ENCODE data around the gene AVL9. TPM values are rescaled to one million over a fixed set of nuclear protein-coding genes. Genes with fewer than 3 reads are reported as not detected.

AVL9 gene
- total and polyA plus RNA-seq, 2 of the 4 experiments (the other 2 are of a cell fraction), result 13.1 to 21.7 TPM

DNA sequence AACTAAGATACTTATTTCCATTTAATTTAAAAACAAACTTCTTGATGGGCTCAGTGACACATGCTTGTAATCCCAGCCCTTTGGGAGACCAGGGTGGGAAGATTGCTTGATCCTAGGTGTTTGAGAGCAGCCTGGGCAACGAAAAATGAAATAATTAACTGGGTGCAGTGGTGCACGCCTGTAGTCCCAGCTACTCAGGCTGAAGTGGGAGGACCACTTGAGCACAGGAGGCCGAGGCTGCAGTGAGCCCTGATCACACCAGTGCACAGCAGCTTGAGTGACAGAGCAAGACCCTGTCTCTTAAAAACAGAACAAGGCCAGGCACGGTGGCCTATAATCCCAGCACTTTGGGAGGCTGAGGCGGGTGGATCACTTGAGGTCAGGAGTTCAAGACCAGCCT, 37.4 kb downstream of the AVL9 start:
- H3K27me3 ChIP-seq (ENCODE audit: control insufficient read depth, insufficient read depth, low read length), result no peaks in the 10 kb centered on the region
- POLR2A ChIA-PET (ENCODE audit: unreplicated experiment), result no interaction called here
- H4K8ac ChIP-seq (ENCODE audit: low read depth in 2 of 2, low read length in 2 of 2), result no peak overlapping the region
- TF ChIP-seq CEBPB (IDR thresholded peaks at IDR 0.05; ENCODE audit: low read depth, low read length) (no peak), MAFK (IDR thresholded peaks at IDR 0.05; ENCODE audit: low read depth, low read length) (no peak), RFX5 (IDR thresholded peaks at IDR 0.05; ENCODE audit: low read depth, low read length) (no peak), MXI1 (IDR thresholded peaks at IDR 0.05; ENCODE audit: borderline replicate concordance, low read depth, low read length) (no peak), MAZ (IDR thresholded peaks at IDR 0.05; ENCODE audit: borderline replicate concordance, low read depth, low read length) (no peak), NFE2L2 (IDR thresholded peaks at IDR 0.05; ENCODE audit: low read depth, low read length) (no peak), FOS (IDR thresholded peaks at IDR 0.05; ENCODE audit: low read depth, low read length) (no peak), SMC3 (IDR thresholded peaks at IDR 0.05; ENCODE audit: low read depth, low read length) (no peak), BHLHE40 (IDR thresholded peaks at IDR 0.05; ENCODE audit: low read depth, low read length) (no peak), CHD1 (IDR thresholded peaks at IDR 0.05; ENCODE audit: low read depth, low read length) (no peak), RCOR1 (IDR thresholded peaks at IDR 0.05; ENCODE audit: insufficient replicate concordance, low read length) (no peak), POLR2A (IDR thresholded peaks at IDR 0.05; ENCODE audit: low read depth, low read length) (no peak)
- TF ChIP-seq, protein P1, sequence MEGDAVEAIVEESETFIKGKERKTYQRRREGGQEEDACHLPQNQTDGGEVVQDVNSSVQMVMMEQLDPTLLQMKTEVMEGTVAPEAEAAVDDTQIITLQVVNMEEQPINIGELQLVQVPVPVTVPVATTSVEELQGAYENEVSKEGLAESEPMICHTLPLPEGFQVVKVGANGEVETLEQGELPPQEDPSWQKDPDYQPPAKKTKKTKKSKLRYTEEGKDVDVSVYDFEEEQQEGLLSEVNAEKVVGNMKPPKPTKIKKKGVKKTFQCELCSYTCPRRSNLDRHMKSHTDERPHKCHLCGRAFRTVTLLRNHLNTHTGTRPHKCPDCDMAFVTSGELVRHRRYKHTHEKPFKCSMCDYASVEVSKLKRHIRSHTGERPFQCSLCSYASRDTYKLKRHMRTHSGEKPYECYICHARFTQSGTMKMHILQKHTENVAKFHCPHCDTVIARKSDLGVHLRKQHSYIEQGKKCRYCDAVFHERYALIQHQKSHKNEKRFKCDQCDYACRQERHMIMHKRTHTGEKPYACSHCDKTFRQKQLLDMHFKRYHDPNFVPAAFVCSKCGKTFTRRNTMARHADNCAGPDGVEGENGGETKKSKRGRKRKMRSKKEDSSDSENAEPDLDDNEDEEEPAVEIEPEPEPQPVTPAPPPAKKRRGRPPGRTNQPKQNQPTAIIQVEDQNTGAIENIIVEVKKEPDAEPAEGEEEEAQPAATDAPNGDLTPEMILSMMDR (conservative IDR thresholded peaks at IDR 0.05; ENCODE audit: low read depth, low read length), result no peak
- TF ChIP-seq, protein P2, sequence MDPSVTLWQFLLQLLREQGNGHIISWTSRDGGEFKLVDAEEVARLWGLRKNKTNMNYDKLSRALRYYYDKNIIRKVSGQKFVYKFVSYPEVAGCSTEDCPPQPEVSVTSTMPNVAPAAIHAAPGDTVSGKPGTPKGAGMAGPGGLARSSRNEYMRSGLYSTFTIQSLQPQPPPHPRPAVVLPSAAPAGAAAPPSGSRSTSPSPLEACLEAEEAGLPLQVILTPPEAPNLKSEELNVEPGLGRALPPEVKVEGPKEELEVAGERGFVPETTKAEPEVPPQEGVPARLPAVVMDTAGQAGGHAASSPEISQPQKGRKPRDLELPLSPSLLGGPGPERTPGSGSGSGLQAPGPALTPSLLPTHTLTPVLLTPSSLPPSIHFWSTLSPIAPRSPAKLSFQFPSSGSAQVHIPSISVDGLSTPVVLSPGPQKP (IDR thresholded peaks at IDR 0.05; ENCODE audit: borderline replicate concordance, low read depth, low read length), result no peak
- H3K4me2 ChIP-seq (ENCODE audit: low read depth, low read length), result no peak overlapping the region
- no peaks in the 10 kb centered on the region for H3K9me3 ChIP-seq (ENCODE audit: control insufficient read depth, insufficient read depth, low read length)
- DNase-seq (no peak), ATAC-seq (ENCODE audit: low read depth) (no peak)
- H3K4ac ChIP-seq (ENCODE audit: low read depth, low read length), result no peak overlapping the region
- no peak overlapping the region for H2AK9ac ChIP-seq (replicated peaks; ENCODE audit: low read depth, low read length, poor library complexity)
- dilution Hi-C loops (cut with HindIII; ENCODE audit: low sequenced_read_pairs, unreplicated experiment) (no loop called here), intact Hi-C loops (cut with micrococcal nuclease) (no loop called here), in situ Hi-C loops (cut with MboI; ENCODE audit: low sequenced_read_pairs) (no loop called here)
- H3K9me1 ChIP-seq (ENCODE audit: insufficient read depth, low read length), result peaks cover 15% of the 10 kb centered on the region
- no peak overlapping the region for H4K5ac ChIP-seq (ENCODE audit: low read depth, low read length)
- no peak overlapping the region for H3K18ac ChIP-seq (ENCODE audit: low read depth, low read length)
- H4K20me1 ChIP-seq (ENCODE audit: insufficient read depth, low read length), result peaks cover 37% of the 10 kb centered on the region; the same call in 1 of the 2 replicates
- no peak overlapping the region for H3K9ac ChIP-seq (ENCODE audit: low read depth, low read length)
- H3K36me3 ChIP-seq (ENCODE audit: control insufficient read depth, insufficient read depth, low read length), result peaks cover 2% of the 10 kb centered on the region
- no peak overlapping the region for H3K14ac ChIP-seq (replicated peaks; ENCODE audit: low read depth, low read length)
- H3K23ac ChIP-seq (ENCODE audit: low read depth, low read length), result no peak overlapping the region
- no peak overlapping the region for H3K4me3 ChIP-seq (ENCODE audit: insufficient read depth, low read depth, low read length)
- no peak overlapping the region for H2BK20ac ChIP-seq (ENCODE audit: low read depth, low read length)
- H2BK120ac ChIP-seq (ENCODE audit: low read depth, low read length), result no peak overlapping the region
- H2BK5ac ChIP-seq (ENCODE audit: low read depth, low read length, poor library complexity, severe bottlenecking), result no peak overlapping the region
- no peak overlapping the region for H2BK15ac ChIP-seq (ENCODE audit: low read depth, low read length)
- H3K4me1 ChIP-seq (ENCODE audit: control insufficient read depth, insufficient read depth, low read length), result peaks cover 5% of the 10 kb centered on the region
- peaks cover 38 to 72% of the 10 kb centered on the region in 2 experiments for H3K79me1 ChIP-seq (ENCODE audit: low read depth in 1 of 2, low read length in 2 of 2)
- H2AFZ ChIP-seq (replicated peaks; ENCODE audit: low read length, poor library complexity), result no peak overlapping the region
- no peak overlapping the region for H4K91ac ChIP-seq (ENCODE audit: insufficient read depth, low read depth, low read length)
- WGBS, 2 experiments (ENCODE audit: extremely low coverage in 2 of 2, insufficient read length in 1 of 2), result 94% methylated on average over 3 of the region's 5 CpGs; no CpG with 5 or more reads in 1 of the 2 experiments
- CTCF ChIA-PET, result no interaction called here
- H3K27ac ChIP-seq (ENCODE audit: insufficient read depth, low read length), result no peak overlapping the region
- no TSS peak for BruUV-seq (replicated peaks)
- no peak overlapping the region for H3K56ac ChIP-seq (ENCODE audit: extremely low read depth, insufficient read depth, low read length)
- H2AK5ac ChIP-seq (ENCODE audit: low read depth, low read length), result no peak overlapping the region

Data from IMR-90 (cell line).